HepG2 (cell line): Measurements from ENCODE around the gene RHOD. TPM values are rescaled to one million over a fixed set of nuclear protein-coding genes. Genes with fewer than 3 reads are reported as not detected.

Experiments
- ATAC-seq: fragments of 200-7000 bp; cut with Tn5 transposase; 3 replicates; pipeline ENCODE4 v1.9.1; 2020; ENCODE audit warnings: mild to moderate bottlenecking, moderate library complexity
- BruUV-seq: library from RNA; stranded (reverse); fragments of 400-500 nt; replicated peaks from 2 replicates; lab custom pipeline; 2021; lab: Mats Ljungman, UMichigan
- CTCF ChIA-PET: fragments of 300-600 bp; formaldehyde crosslinking; extraction: SDS; loops from one replicate; lab custom pipeline; 2021; ENCODE audit warnings: low total read pairs, inconsistent platforms, low intra/inter-chr PET ratio; lab: Yijun Ruan, JAX
- POLR2A ChIA-PET: fragments of 350-600 bp; sonication (Branson Sonifier 250); formaldehyde crosslinking; loops from one replicate; lab custom pipeline; 2020; ENCODE audit warnings: antibody characterized with exemption, inconsistent platforms; lab: Yijun Ruan, JAX
- DNase-seq: peaks from one replicate; pipeline ENCODE4 v3.0.0-alpha.2; 2015; ENCODE audit warnings: low spot score
- FAIRE-seq: peaks from 3 replicates; lab custom pipeline; 2011; peaks lifted over from hg19 to GRCh38; lab: Jason Lieb, UNC
- H2AFZ ChIP-seq: one replicate; pipeline ENCODE4 v1.6.1; 2011; ENCODE audit warnings: low read length, inconsistent platforms
- H3K27ac ChIP-seq: fragments of 300-600 bp; 3 replicates; pipeline ENCODE4 v1.8.0; 2011; ENCODE audit warnings: mixed run types, mild to moderate bottlenecking, mixed read lengths, low read length, inconsistent platforms; ENCODE audit not compliant: insufficient read depth; ENCODE audit errors: extremely low read length
- H3K27me3 ChIP-seq, 2 experiments: fragments of 200-600 bp in 1 of 2; 2 replicates in 1 of 2; 3 replicates in 1 of 2; pipeline versions ENCODE4 v1.6.0 to v1.8.0; 2011; ENCODE audit warnings: low read length in 2 of 2, mild to moderate bottlenecking in 2 of 2, moderate library complexity in 2 of 2, inconsistent platforms in 1 of 2; ENCODE audit not compliant: insufficient read depth in 2 of 2, control insufficient read depth in 1 of 2
- H3K36me3 ChIP-seq, 2 experiments: fragments of 200-600 bp in 1 of 2; replicated peaks in 1 of 2; 2 replicates in 1 of 2; 3 replicates in 1 of 2; pipeline versions ENCODE4 v1.5.1 to v1.8.0; 2011; ENCODE audit warnings: low read length in 2 of 2, inconsistent platforms in 1 of 2; ENCODE audit not compliant: insufficient read depth in 2 of 2, control insufficient read depth in 1 of 2
- H3K4me1 ChIP-seq: 2 replicates; pipeline ENCODE4 v1.5.1; 2012; ENCODE audit warnings: low read length, inconsistent platforms; ENCODE audit not compliant: insufficient read depth
- H3K4me2 ChIP-seq: 2 replicates; pipeline ENCODE4 v1.6.0; 2011; ENCODE audit warnings: low read depth, low read length, inconsistent platforms
- H3K4me3 ChIP-seq, 3 experiments: fragments of 200-600 bp in 1 of 3; sonication (generic), shearing (Covaris generic) in 1 of 3; replicated peaks in 1 of 3; 2 replicates each; pipeline ENCODE4 v1.5.1; 2011 to 2016; ENCODE audit warnings: low read length in 3 of 3, inconsistent platforms in 2 of 3, low read depth in 2 of 3, mild to moderate bottlenecking in 2 of 3, control low read depth in 1 of 3, mixed read lengths in 1 of 3; ENCODE audit not compliant: insufficient read depth in 1 of 3
- H3K79me2 ChIP-seq: one replicate; pipeline ENCODE4 v1.6.1; 2011; ENCODE audit warnings: low read length, inconsistent platforms; ENCODE audit not compliant: insufficient read depth
- H3K9ac ChIP-seq: 2 replicates; pipeline ENCODE4 v1.6.0; 2011; ENCODE audit warnings: mild to moderate bottlenecking, low read depth, low read length, inconsistent platforms; ENCODE audit not compliant: insufficient read depth
- H3K9me3 ChIP-seq: 2 replicates; pipeline ENCODE4 v1.5.1; 2012; ENCODE audit warnings: mild to moderate bottlenecking, low read length
- H4K20me1 ChIP-seq: 2 replicates; pipeline ENCODE4 v1.6.0; 2011; ENCODE audit warnings: inconsistent platforms, mild to moderate bottlenecking, low read length, moderate library complexity; ENCODE audit not compliant: insufficient read depth
- CHD4 ChIP-seq: fragments of 200-600 bp; sonication (generic); IDR thresholded peaks from 2 replicates; pipeline ENCODE4 v1.7.0; 2017; ENCODE audit warnings: mild to moderate bottlenecking, low read length, borderline replicate concordance
- MATR3 ChIP-seq: sonication (generic); formaldehyde crosslinking; IDR thresholded peaks from 2 replicates; pipeline ENCODE4 v1.4.0; 2020; ENCODE audit warnings: missing genetic modification reagents
- MTF2 ChIP-seq: sonication (generic); formaldehyde crosslinking; IDR thresholded peaks from 2 replicates; pipeline ENCODE4 v1.5.0; 2020; ENCODE audit warnings: missing genetic modification reagents, borderline replicate concordance
- SIX4 ChIP-seq: sonication (generic); formaldehyde crosslinking; IDR thresholded peaks from 2 replicates; pipeline ENCODE4 v1.4.0; 2020; ENCODE audit warnings: missing genetic modification reagents
- XRCC5 ChIP-seq: fragments of 200-400 bp; formaldehyde crosslinking; optimal IDR thresholded peaks from 2 replicates; pipeline ENCODE3; 2017; ENCODE audit warnings: mild to moderate bottlenecking, low read length
- ZNF598 ChIP-seq: sonication (generic); formaldehyde crosslinking; IDR thresholded peaks from 2 replicates; pipeline ENCODE4 v1.5.1; 2020; ENCODE audit warnings: mild to moderate bottlenecking, missing genetic modification reagents, borderline replicate concordance
- WGBS: methylation state at CpG from one replicate; pipeline ENCODE4 v1.1.6; 2017; ENCODE audit warnings: low lambda C conversion rate; 5-methylcytosine and 5-hydroxymethylcytosine counted together
- in situ Hi-C: cut with HindIII; loops from 2 replicates; pipeline ENCODE4 v1.10.0; 2017; ENCODE audit warnings: low pct_unique_long_range_greater_than_20kb; ENCODE audit not compliant: extremely low pct_ligation_motif_present
- intact Hi-C: fragments of 100-400 bp; cut with micrococcal nuclease; formaldehyde crosslinking; loops from one replicate; pipeline ENCODE4 v1.10.0; 2022; ENCODE audit not compliant: unreplicated experiment
- polyA plus RNA-seq, 8 experiments: library from polyadenylated mRNA; depleted of rRNA in 3 of 8; stranded (reverse) in 7 of 8; unstranded in 1 of 8; fragments of >200 nt; fragmentation: Illumina TruSeq in 4 of 8; extraction: Trizol in 4 of 8; gene quantifications; 2 replicates each; pipeline versions ENCODE4 v1.2.1 to v1.2.3, GENCODE V29; 2011 to 2016; ENCODE audit warnings: low read depth in 4 of 8, missing spikeins in 1 of 8, mixed read lengths in 1 of 8; ENCODE audit not compliant: insufficient read depth in 1 of 8
- total RNA-seq, 5 experiments: library from RNA; depleted of rRNA; stranded (reverse); fragments of >200 nt; fragmentation: Illumina TruSeq; extraction: Trizol; gene quantifications; 2 replicates each; pipeline ENCODE4 v1.2.3, GENCODE V29; 2016; ENCODE audit warnings: low read depth in 1 of 5
- TF ChIP-seq, protein P1 (sequence below): sonication (generic); formaldehyde crosslinking; IDR thresholded peaks from 2 replicates; pipeline ENCODE4 v1.4.0; 2020; ENCODE audit warnings: low read depth, mild to moderate bottlenecking, missing genetic modification reagents
- TF ChIP-seq, protein P2 (sequence below): sonication (generic); formaldehyde crosslinking; IDR thresholded peaks from 2 replicates; pipeline ENCODE4 v1.5.0; 2020; ENCODE audit warnings: missing genetic modification reagents, mild to moderate bottlenecking, borderline replicate concordance
- TF ChIP-seq, protein P3 (sequence below): sonication (generic); formaldehyde crosslinking; IDR thresholded peaks from 2 replicates; pipeline ENCODE4 v1.5.0; 2020; ENCODE audit warnings: missing genetic modification reagents
- TF ChIP-seq, protein P4 (sequence below): sonication (generic); formaldehyde crosslinking; IDR thresholded peaks from 2 replicates; pipeline ENCODE4 v1.8.1; 2022; ENCODE audit warnings: mild to moderate bottlenecking, missing genetic modification reagents

The RHOD gene
- total and polyA plus RNA-seq, 2 of the 13 experiments (the other 11 are each of a cell fraction or from before 2014, with no cell fraction given), result 0.27 to 0.98 TPM

- Histone ChIP-seq H3K27ac (no peak overlapping the region), H3K27me3 (peaks cover 12 to 44% of the 10 kb centered on the region in 2 experiments; a peak in 4 of 5 replicates), H4K20me1 (0 out of 2 replicates have a peak, but pooled peaks cover 4% of the 10 kb centered on the region), H3K9me3 (no peaks in the 10 kb centered on the region), H3K4me1 (peaks cover 18% of the 10 kb centered on the region), H3K4me2 (peak overlapping the region; percentile 67), H2AFZ (no peak overlapping the region), H3K79me2 (no peaks in the 10 kb centered on the region), H3K9ac (no peak overlapping the region), H3K36me3 (no peaks in the 10 kb centered on the region), H3K4me3 (peak overlapping the region in 1 of 3 experiments; percentile 67; a peak in 1 of 6 replicates)
- ChIA-PET CTCF (no interaction called here), POLR2A (no interaction called here)
- 33% methylated on average over 2 of the region's 6 CpGs for WGBS
- no peak for DNase-seq
- in situ Hi-C loops (no loop called here), intact Hi-C loops (no loop called here)
- no TSS peak for BruUV-seq
- no peak for ATAC-seq
- no peak for FAIRE-seq
- TF ChIP-seq, protein P1, sequence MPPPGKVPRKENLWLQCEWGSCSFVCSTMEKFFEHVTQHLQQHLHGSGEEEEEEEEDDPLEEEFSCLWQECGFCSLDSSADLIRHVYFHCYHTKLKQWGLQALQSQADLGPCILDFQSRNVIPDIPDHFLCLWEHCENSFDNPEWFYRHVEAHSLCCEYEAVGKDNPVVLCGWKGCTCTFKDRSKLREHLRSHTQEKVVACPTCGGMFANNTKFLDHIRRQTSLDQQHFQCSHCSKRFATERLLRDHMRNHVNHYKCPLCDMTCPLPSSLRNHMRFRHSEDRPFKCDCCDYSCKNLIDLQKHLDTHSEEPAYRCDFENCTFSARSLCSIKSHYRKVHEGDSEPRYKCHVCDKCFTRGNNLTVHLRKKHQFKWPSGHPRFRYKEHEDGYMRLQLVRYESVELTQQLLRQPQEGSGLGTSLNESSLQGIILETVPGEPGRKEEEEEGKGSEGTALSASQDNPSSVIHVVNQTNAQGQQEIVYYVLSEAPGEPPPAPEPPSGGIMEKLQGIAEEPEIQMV (CRISPR knock-in tag), result no peak
- TF ChIP-seq, protein P2, sequence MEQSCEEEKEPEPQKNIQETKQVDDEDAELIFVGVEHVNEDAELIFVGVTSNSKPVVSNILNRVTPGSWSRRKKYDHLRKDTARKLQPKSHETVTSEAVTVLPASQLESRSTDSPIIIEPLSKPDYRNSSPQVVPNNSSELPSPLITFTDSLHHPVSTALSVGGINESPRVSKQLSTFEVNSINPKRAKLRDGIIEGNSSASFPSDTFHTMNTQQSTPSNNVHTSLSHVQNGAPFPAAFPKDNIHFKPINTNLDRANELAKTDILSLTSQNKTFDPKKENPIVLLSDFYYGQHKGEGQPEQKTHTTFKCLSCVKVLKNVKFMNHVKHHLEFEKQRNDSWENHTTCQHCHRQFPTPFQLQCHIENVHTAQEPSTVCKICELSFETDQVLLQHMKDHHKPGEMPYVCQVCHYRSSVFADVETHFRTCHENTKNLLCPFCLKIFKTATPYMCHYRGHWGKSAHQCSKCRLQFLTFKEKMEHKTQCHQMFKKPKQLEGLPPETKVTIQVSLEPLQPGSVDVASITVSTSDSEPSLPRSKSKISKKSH (CRISPR knock-in tag), result 0 out of 2 replicates have a peak, but pooled peaks have one; percentile 8
Observed at GRCh38 chr11:67023957-67024353, 32.7 kb upstream of the RHOD start.

- H3K9ac ChIP-seq, result no peak overlapping the region
- H3K4me1 ChIP-seq, result peaks cover 18% of the 10 kb centered on the region
- FAIRE-seq, result no peak
- H3K79me2 ChIP-seq, result no peaks in the 10 kb centered on the region
- no TSS peak for BruUV-seq
- in situ Hi-C loops (no loop called here), intact Hi-C loops (no loop called here)
- no peak overlapping the region for H3K4me2 ChIP-seq
- 41% methylated on average over 5 of the region's 5 CpGs for WGBS
- ATAC-seq, result no peak
- H4K20me1 ChIP-seq, result 0 out of 2 replicates have a peak, but pooled peaks cover 4% of the 10 kb centered on the region
- no peak overlapping the region for H2AFZ ChIP-seq
- no peak overlapping the region for H3K27ac ChIP-seq
- peaks cover 12 to 44% of the 10 kb centered on the region in 2 experiments; a peak in 4 of 5 replicates for H3K27me3 ChIP-seq
- H3K4me3 ChIP-seq, result no peak overlapping the region
- no peaks in the 10 kb centered on the region for H3K36me3 ChIP-seq
- POLR2A ChIA-PET, result no interaction called here
- no peaks in the 10 kb centered on the region for H3K9me3 ChIP-seq
- CTCF ChIA-PET, result no interaction called here
- DNase-seq, result no peak
- TF ChIP-seq, protein P3, sequence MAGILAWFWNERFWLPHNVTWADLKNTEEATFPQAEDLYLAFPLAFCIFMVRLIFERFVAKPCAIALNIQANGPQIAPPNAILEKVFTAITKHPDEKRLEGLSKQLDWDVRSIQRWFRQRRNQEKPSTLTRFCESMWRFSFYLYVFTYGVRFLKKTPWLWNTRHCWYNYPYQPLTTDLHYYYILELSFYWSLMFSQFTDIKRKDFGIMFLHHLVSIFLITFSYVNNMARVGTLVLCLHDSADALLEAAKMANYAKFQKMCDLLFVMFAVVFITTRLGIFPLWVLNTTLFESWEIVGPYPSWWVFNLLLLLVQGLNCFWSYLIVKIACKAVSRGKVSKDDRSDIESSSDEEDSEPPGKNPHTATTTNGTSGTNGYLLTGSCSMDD, result no peak
- TF ChIP-seq MATR3 (CRISPR knock-in tag) (no peak), MTF2 (CRISPR knock-in tag) (no peak), XRCC5 (no peak), ZNF598 (CRISPR knock-in tag) (no peak), SIX4 (CRISPR knock-in tag) (no peak), CHD4 (no peak)
- TF ChIP-seq, protein P4, sequence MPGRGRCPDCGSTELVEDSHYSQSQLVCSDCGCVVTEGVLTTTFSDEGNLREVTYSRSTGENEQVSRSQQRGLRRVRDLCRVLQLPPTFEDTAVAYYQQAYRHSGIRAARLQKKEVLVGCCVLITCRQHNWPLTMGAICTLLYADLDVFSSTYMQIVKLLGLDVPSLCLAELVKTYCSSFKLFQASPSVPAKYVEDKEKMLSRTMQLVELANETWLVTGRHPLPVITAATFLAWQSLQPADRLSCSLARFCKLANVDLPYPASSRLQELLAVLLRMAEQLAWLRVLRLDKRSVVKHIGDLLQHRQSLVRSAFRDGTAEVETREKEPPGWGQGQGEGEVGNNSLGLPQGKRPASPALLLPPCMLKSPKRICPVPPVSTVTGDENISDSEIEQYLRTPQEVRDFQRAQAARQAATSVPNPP (CRISPR knock-in tag), result no peak
Observed at GRCh38 chr11:67024410-67024809, 32.2 kb upstream of the RHOD start.
